ENCODE measurements around the gene CRX.
"Not testable (repeated sequence)": the region's sequence is repeated elsewhere in the genome, so short reads cannot be mapped to it uniquely, and the experiment has no call there.

DNA sequence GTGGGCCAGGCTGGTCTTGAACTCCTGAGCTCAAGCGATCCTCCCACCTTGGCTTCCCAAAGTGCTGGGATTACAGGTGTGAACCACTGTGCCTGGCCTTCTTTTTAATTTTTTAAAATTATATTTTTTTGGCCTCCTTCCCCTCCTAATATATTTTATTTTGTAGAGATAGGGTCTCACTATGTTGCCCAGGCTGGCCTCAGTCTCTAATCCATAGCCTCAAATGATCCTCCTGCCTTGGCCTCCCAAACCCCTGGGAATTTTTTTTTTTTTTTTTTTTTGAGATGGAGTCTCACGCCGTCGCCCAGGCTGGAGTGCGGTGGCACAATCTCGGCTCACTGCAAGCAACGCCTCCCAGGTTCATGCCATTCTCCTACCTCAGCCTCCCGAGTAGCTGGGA, 5.5 kb upstream of the CRX start:
- TF ChIP-seq, protein P1, sequence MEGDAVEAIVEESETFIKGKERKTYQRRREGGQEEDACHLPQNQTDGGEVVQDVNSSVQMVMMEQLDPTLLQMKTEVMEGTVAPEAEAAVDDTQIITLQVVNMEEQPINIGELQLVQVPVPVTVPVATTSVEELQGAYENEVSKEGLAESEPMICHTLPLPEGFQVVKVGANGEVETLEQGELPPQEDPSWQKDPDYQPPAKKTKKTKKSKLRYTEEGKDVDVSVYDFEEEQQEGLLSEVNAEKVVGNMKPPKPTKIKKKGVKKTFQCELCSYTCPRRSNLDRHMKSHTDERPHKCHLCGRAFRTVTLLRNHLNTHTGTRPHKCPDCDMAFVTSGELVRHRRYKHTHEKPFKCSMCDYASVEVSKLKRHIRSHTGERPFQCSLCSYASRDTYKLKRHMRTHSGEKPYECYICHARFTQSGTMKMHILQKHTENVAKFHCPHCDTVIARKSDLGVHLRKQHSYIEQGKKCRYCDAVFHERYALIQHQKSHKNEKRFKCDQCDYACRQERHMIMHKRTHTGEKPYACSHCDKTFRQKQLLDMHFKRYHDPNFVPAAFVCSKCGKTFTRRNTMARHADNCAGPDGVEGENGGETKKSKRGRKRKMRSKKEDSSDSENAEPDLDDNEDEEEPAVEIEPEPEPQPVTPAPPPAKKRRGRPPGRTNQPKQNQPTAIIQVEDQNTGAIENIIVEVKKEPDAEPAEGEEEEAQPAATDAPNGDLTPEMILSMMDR (conservative IDR thresholded peaks at IDR 0.05), result not testable (repeated sequence)
- TF ChIP-seq EZH2 (IDR thresholded peaks at IDR 0.05; ENCODE audit: low read depth), result not testable (repeated sequence)
